ENCODE results near the gene ZXDC. TPM values are rescaled to one million over a fixed set of nuclear protein-coding genes. Genes with fewer than 3 reads are reported as not detected.

Gene ZXDC
- total RNA-seq, 1 experiment from 2014 or later, result 28.3 TPM

GRCh38 chr3:126436826-126437717, 38.6 kb downstream of the ZXDC start:
- Mint-ChIP-seq H3K27ac (no peak overlapping the region), H3K27me3 (ENCODE audit: low read depth) (peaks cover 2% of the 10 kb centered on the region; the same call in 1 of the 2 replicates), H3K4me3 (no peak overlapping the region), H3K9me3 (no peaks in the 10 kb centered on the region), H3K4me1 (peaks cover 15 to 30% of the 10 kb centered on the region in 2 experiments), H3K36me3 (ENCODE audit: insufficient read depth in 1 of 3, low read depth in 3 of 3) (peaks cover 2 to 35% (median 28%) of the 10 kb centered on the region in 3 experiments; a peak in 6 of 7 replicates)
- Histone ChIP-seq H3K9ac (ENCODE audit: extremely low read depth, insufficient read length, low read length) (no peak overlapping the region), H2BK12ac (ENCODE audit: insufficient read length, low read depth, low read length) (no peak overlapping the region), H4K20me1 (ENCODE audit: control insufficient read depth, insufficient read depth, insufficient read length) (no peaks in the 10 kb centered on the region), H2BK15ac (ENCODE audit: low read depth, low read length) (no peak overlapping the region), H3K23ac (ENCODE audit: insufficient read length, low read depth, low read length) (no peak overlapping the region), H3K9me3 (ENCODE audit: control insufficient read depth, low read depth, low read length) (no peaks in the 10 kb centered on the region), H3K4me1 (ENCODE audit: insufficient read depth, low read length) (no peaks in the 10 kb centered on the region), H3K23me2 (ENCODE audit: insufficient read length, low read depth, low read length, poor library complexity, severe bottlenecking) (no peaks in the 10 kb centered on the region), H3K18ac (ENCODE audit: insufficient read length, low read depth, low read length) (no peak overlapping the region), H3K27ac (ENCODE audit: insufficient read length, low read depth, low read length) (no peak overlapping the region), H2BK120ac (ENCODE audit: low read depth, low read length, poor library complexity, severe bottlenecking) (no peak overlapping the region), H3K79me1 (ENCODE audit: insufficient read depth, low read depth, low read length, poor library complexity, severe bottlenecking) (no peaks in the 10 kb centered on the region), H3T11ph (ENCODE audit: low read length) (no peak overlapping the region), H4K8ac (replicated peaks; ENCODE audit: insufficient read length, low read depth, low read length) (no peak overlapping the region), H3K27me3 (ENCODE audit: insufficient read depth, low read length) (no peaks in the 10 kb centered on the region), H2BK20ac (ENCODE audit: low read depth, low read length, poor library complexity, severe bottlenecking) (no peak overlapping the region), H4K91ac (ENCODE audit: insufficient read length, low read depth, low read length) (no peak overlapping the region), H2AFZ (ENCODE audit: low read length) (no peak overlapping the region), H2AK5ac (ENCODE audit: insufficient read length, low read length) (no peak overlapping the region), H3K14ac (ENCODE audit: insufficient read depth, low read length) (no peak overlapping the region), H3K4ac (ENCODE audit: low read depth, low read length) (no peak overlapping the region), H2BK5ac (ENCODE audit: insufficient read length, low read length) (no peak overlapping the region), H3K56ac (ENCODE audit: insufficient read length, low read depth, low read length) (no peak overlapping the region), H4K5ac (ENCODE audit: insufficient read length, low read depth, low read length) (no peak overlapping the region), H3K4me2 (ENCODE audit: insufficient read depth, insufficient read length, low read length) (no peak overlapping the region), H3K79me2 (ENCODE audit: insufficient read depth, low read length) (no peaks in the 10 kb centered on the region)
- no peak for DNase-seq
- WGBS (ENCODE audit: extremely low coverage, insufficient read length, low lambda C conversion rate), result 100% methylated on average over 3 of the region's 18 CpGs
- no peak for TF ChIP-seq CTCF (conservative IDR thresholded peaks at IDR 0.05)
